Ishikawa (cell line): ENCODE measurements around the gene IKBIP.

Source experiments
- CEBPB ChIP-seq: IDR thresholded peaks from 2 replicates; pipeline ENCODE4 v1.6.1; 2012
- CREB1 ChIP-seq: IDR thresholded peaks from 2 replicates; pipeline ENCODE4 v1.6.1; 2012; ENCODE audit warnings: low read depth
- EGR1 ChIP-seq: IDR thresholded peaks from 2 replicates; pipeline ENCODE4 v1.6.1; 2012
- EP300 ChIP-seq: IDR thresholded peaks from 2 replicates; pipeline ENCODE4 v1.6.1; 2012; ENCODE audit warnings: borderline replicate concordance
- FOXM1 ChIP-seq: IDR thresholded peaks from 2 replicates; pipeline ENCODE4 v1.6.1; 2012; ENCODE audit warnings: low read depth, borderline replicate concordance
- NFIC ChIP-seq: IDR thresholded peaks from 2 replicates; pipeline ENCODE4 v1.6.1; 2012
- RAD21 ChIP-seq: IDR thresholded peaks from 2 replicates; pipeline ENCODE4 v1.6.1; 2012; ENCODE audit warnings: low read depth
- TAF1 ChIP-seq: IDR thresholded peaks from 2 replicates; pipeline ENCODE4 v1.6.1; 2012; ENCODE audit warnings: low read depth, mild to moderate bottlenecking
- TCF12 ChIP-seq: IDR thresholded peaks from 2 replicates; pipeline ENCODE4 v1.6.1; 2012; ENCODE audit warnings: low read depth
- TEAD4 ChIP-seq: IDR thresholded peaks from 2 replicates; pipeline ENCODE4 v1.6.1; 2012
- YY1 ChIP-seq: IDR thresholded peaks from 2 replicates; pipeline ENCODE4 v1.6.1; 2012; ENCODE audit warnings: low read depth
- ZBTB7A ChIP-seq: IDR thresholded peaks from 2 replicates; pipeline ENCODE4 v1.6.1; 2012; ENCODE audit warnings: low read depth
- TF ChIP-seq, protein P1 (sequence below): IDR thresholded peaks from 2 replicates; pipeline ENCODE4 v1.6.1; 2012
- TF ChIP-seq, protein P2 (sequence below): IDR thresholded peaks from 2 replicates; pipeline ENCODE4 v1.6.1; 2012
- TF ChIP-seq, protein P3 (sequence below): IDR thresholded peaks from 2 replicates; pipeline ENCODE4 v1.6.1; 2012; ENCODE audit warnings: low read depth, mild to moderate bottlenecking

The IKBIP gene

DNA sequence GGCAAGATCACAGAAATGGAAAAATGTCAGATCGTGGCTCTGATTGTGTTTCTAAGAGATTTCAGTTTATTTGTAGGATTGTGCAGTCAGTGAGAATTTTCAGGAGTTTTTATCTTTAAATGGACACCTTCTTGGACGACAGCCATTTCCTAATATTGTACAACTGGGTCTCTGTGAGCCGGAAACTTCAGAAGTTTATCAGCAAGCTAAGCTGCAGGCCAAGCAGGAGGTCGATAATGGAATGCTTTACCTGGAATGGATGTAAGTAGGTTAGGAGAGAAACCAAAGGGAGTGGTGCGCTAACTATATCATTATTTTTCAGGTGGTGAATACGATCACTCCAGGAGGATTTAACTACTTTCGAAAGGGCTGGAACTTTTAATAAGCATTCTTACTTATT lies 26.9 kb upstream of the IKBIP start:
- TF ChIP-seq, protein P1, sequence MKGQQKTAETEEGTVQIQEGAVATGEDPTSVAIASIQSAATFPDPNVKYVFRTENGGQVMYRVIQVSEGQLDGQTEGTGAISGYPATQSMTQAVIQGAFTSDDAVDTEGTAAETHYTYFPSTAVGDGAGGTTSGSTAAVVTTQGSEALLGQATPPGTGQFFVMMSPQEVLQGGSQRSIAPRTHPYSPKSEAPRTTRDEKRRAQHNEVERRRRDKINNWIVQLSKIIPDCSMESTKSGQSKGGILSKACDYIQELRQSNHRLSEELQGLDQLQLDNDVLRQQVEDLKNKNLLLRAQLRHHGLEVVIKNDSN: no peak
- TF ChIP-seq CREB1 (no peak), TEAD4 (no peak), EP300 (no peak), RAD21 (no peak), NFIC (no peak), FOXM1 (no peak), EGR1 (no peak), YY1 (no peak)
- TF ChIP-seq, protein P2, sequence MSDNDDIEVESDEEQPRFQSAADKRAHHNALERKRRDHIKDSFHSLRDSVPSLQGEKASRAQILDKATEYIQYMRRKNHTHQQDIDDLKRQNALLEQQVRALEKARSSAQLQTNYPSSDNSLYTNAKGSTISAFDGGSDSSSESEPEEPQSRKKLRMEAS: no peak
- TF ChIP-seq, protein P3, sequence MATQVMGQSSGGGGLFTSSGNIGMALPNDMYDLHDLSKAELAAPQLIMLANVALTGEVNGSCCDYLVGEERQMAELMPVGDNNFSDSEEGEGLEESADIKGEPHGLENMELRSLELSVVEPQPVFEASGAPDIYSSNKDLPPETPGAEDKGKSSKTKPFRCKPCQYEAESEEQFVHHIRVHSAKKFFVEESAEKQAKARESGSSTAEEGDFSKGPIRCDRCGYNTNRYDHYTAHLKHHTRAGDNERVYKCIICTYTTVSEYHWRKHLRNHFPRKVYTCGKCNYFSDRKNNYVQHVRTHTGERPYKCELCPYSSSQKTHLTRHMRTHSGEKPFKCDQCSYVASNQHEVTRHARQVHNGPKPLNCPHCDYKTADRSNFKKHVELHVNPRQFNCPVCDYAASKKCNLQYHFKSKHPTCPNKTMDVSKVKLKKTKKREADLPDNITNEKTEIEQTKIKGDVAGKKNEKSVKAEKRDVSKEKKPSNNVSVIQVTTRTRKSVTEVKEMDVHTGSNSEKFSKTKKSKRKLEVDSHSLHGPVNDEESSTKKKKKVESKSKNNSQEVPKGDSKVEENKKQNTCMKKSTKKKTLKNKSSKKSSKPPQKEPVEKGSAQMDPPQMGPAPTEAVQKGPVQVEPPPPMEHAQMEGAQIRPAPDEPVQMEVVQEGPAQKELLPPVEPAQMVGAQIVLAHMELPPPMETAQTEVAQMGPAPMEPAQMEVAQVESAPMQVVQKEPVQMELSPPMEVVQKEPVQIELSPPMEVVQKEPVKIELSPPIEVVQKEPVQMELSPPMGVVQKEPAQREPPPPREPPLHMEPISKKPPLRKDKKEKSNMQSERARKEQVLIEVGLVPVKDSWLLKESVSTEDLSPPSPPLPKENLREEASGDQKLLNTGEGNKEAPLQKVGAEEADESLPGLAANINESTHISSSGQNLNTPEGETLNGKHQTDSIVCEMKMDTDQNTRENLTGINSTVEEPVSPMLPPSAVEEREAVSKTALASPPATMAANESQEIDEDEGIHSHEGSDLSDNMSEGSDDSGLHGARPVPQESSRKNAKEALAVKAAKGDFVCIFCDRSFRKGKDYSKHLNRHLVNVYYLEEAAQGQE: no peak

DNA sequence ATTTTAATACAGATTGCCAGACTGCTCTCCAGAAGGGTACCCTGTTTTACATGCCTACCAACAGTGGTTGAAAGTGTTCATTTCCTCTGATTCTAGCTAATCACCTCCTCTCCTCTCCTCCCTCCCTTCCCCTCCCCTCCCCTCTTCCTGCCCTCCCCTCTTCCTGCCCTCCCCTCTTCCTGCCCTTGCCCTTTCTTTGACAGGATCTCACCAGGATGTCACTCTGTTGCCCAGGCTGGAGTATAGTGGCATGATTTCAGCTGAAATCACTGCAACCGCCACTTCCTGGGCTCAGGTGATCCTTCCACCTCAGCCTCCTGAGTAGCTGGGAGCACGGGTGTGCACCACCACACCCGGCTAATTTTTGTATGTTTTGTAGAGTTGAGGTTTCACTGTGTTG lies 25.2 kb upstream of the IKBIP start:
- TF ChIP-seq EP300 (no peak), ZBTB7A (no peak), YY1 (no peak), FOXM1 (no peak), CEBPB (no peak), EGR1 (no peak), RAD21 (no peak), TAF1 (no peak)
- TF ChIP-seq, protein P3: no peak

DNA sequence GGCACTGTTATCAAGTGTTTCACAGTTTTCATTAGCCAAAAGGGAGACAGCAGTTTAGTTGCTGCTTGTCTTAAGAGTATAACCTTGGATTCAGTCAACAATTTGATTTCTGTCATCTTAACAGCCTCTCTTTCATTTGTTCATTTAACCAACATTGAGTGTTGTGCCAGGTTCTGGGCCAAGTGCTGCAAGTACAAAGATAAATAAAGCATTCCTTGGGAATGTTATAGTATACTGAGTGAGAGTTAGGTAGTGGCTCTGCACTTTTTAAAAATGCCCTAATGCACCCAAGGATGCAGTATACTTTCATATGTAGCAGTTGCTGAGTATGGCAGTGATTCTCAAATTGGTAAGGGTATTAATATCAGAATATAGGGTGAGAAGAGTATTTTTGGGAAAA lies 15.9 kb upstream of the IKBIP start:
- TF ChIP-seq CREB1 (no peak), NFIC (no peak), CEBPB (no peak)
- TF ChIP-seq, protein P1: no peak

DNA sequence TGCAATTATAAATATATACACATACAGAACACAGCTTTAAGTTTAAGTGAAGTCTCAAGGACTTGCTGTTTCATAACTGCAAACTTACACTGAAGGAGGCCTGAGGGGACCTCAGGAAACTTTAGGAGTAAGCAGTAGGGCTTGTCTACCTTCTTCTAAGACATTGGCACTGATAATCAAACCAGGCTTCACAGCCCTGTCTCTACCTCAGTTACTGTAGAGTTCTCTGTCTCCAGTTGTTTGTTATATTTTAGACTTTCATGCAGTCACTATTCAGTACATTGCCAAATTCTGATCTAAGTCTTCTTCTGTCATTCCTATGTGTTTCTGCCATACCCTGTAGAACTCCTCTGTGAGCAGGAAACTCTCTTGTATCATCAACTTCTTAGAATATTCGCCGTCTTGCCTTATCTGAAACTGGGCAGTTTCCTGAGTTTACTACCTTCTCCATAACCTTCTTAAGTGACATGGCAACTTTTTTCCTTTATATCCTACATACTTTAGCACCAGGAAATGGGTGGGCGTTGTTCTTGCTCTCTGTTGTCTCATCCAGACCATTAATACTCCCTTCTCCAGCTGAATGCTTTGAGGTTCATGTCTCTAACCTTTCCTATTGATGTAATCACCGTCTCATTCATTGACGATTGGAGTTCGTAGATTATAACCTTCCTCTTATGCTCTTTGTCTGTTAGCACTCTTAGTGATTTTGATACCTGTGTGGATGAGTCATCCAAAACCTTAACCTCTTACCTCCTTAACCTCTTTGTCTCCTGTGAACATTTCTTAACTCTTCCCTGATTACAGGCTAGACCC lies 11.9 kb upstream of the IKBIP start:
- TF ChIP-seq ZBTB7A: no peak
- TF ChIP-seq TCF12: no peak
- no peak for TF ChIP-seq TEAD4
- no peak for TF ChIP-seq RAD21
- TF ChIP-seq CREB1: no peak
- TF ChIP-seq, protein P1: no peak
- no peak for TF ChIP-seq EP300
- no peak for TF ChIP-seq TAF1
- no peak for TF ChIP-seq NFIC
- TF ChIP-seq, protein P3: no peak
- no peak for TF ChIP-seq FOXM1
- TF ChIP-seq CEBPB: no peak
- TF ChIP-seq YY1: no peak
- TF ChIP-seq, protein P2: no peak
- no peak for TF ChIP-seq EGR1
